Measurements from ENCODE around the gene MBP. TPM values are rescaled to one million over a fixed set of nuclear protein-coding genes. Genes with fewer than 3 reads are reported as not detected.

Gene MBP
- total RNA-seq, 4 donors from 2014 or later, result 45.0 to 60.0 (median 51.9) TPM

DNA sequence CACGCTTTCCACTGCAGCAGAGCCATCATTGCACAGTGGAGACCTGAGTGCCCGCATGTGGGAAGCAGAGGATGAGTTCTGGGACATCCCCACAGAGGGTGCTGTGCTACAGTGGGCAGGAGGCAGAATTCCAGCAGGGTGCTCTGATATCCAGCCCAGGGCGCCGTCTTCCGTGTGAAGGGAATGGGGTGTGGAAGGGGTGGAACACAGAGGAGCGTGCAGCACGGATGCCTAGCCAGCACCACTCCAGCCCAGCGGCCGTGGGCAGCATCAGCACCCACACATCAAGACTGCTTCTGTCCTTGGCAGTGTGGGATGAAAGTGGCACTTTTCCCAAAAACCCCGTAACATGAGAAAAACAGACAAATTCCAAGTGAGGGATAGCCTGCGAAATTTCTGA is 175.9 kb downstream of the MBP start:
- no peak overlapping the region for H3K4me3 ChIP-seq (ENCODE audit: low read depth, poor library complexity, severe bottlenecking)
- 85 to 87% methylated on average over 10 to 11 of the region's 11 CpGs for WGBS, 2 donors
- no peak for DNase-seq (ENCODE audit: low spot score in 2 of 2)
- TF ChIP-seq, protein P1, sequence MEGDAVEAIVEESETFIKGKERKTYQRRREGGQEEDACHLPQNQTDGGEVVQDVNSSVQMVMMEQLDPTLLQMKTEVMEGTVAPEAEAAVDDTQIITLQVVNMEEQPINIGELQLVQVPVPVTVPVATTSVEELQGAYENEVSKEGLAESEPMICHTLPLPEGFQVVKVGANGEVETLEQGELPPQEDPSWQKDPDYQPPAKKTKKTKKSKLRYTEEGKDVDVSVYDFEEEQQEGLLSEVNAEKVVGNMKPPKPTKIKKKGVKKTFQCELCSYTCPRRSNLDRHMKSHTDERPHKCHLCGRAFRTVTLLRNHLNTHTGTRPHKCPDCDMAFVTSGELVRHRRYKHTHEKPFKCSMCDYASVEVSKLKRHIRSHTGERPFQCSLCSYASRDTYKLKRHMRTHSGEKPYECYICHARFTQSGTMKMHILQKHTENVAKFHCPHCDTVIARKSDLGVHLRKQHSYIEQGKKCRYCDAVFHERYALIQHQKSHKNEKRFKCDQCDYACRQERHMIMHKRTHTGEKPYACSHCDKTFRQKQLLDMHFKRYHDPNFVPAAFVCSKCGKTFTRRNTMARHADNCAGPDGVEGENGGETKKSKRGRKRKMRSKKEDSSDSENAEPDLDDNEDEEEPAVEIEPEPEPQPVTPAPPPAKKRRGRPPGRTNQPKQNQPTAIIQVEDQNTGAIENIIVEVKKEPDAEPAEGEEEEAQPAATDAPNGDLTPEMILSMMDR (IDR thresholded peaks at IDR 0.05), result no peak
- no peak for TF ChIP-seq POLR2A (IDR thresholded peaks at IDR 0.05)
- intact Hi-C loops (cut with DNase I; ENCODE audit: low total_unique reads), result no loop called here

DNA sequence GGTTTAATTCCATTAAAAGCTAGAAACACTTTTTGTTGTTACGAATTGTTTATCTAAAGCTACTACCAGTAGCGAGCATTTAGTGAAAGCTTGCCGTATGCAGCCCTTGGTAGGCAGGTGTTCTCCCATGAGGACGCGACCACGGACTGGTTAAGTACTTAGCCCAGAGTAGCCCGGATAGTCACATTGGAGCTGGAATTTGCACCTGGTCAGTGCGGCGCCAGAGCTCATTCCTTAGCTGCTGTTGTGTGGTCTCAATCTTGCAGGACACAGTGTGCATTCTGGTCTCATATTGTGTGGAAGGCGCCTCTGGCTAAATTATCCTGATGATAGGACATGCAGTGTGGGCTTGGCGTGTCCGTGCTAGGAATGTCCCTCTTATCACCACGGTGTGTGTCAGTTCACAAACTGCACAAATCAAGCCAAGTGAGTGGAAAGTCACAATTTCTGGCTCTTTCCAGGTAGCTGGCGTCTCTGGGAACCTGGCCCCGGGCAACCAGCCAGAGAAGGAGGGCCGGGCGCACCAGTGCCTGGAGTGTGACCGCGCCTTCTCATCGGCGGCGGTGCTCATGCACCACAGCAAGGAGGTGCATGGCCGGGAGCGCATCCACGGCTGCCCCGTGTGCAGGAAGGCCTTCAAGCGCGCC is 176.9 kb downstream of the MBP start:
- TF ChIP-seq POLR2A (IDR thresholded peaks at IDR 0.05), result no peak
- TF ChIP-seq, protein P1 (IDR thresholded peaks at IDR 0.05), result no peak
- WGBS, 2 donors, result 90 to 93% methylated on average over 25 to 26 of the region's 28 CpGs
- no peak for DNase-seq (ENCODE audit: low spot score in 2 of 2)
- intact Hi-C loops (cut with DNase I; ENCODE audit: low total_unique reads), result no loop called here
- no peak overlapping the region for H3K4me3 ChIP-seq (ENCODE audit: low read depth, poor library complexity, severe bottlenecking)

DNA sequence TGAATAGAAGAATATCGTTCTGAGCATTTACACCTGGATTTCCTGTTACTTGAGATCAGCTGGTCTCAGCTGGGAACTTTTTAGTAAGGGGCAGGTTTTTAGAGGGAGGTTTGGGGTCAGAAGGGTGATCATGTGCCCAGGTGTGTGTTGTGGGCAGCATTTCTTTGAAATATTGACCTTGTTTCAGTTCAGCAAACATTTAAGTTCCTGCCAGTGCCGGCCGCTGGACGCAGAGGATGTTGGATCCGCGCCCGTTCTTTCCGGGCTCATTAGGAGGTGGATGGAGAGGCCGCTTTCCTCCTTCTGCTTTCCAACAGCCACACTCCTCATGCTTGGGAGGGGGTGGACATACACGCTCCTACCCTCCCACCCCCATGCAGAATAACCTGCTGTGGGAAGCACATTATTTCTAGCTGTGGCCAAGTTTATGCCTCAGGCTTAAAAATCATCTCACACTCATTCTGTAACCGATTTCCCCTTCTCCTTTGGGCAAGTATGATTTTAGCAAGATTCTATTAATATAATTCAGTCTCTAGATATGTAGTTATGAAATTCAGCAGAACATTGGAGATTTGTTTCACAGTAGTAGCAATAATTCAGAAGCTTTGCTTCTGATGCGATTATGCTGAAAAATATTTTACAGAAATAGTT is 178.9 kb downstream of the MBP start:
- no peak overlapping the region for H3K4me3 ChIP-seq (ENCODE audit: low read depth, poor library complexity, severe bottlenecking)
- intact Hi-C loops (cut with DNase I; ENCODE audit: low total_unique reads), result no loop called here
- no peak for DNase-seq (ENCODE audit: low spot score in 2 of 2)
- WGBS, 2 donors, result 60 to 65% methylated on average over 12 of the region's 12 CpGs
- no peak for TF ChIP-seq POLR2A (IDR thresholded peaks at IDR 0.05)
- TF ChIP-seq, protein P1 (IDR thresholded peaks at IDR 0.05), result no peak

DNA sequence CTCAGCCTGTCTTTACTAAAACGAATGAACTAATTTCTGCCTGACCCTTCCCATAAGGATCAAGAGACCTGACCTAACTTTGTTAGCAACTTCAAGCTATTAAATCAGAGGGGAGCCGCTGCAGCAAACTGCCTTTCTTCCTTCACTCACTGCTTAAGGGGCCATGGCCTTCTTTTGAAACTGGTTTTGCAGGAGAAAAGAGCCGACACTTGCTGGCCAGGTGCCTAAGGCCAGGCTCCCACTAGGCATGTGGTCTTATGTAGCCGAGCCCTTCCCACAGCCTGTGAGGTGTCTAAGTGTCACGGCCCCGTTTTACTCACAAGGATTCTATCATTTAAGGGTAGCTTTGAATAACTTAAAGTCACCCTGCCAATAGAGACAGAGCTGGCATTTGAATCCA is 179.4 kb downstream of the MBP start:
- no peak for DNase-seq (ENCODE audit: low spot score in 2 of 2)
- TF ChIP-seq, protein P1 (IDR thresholded peaks at IDR 0.05), result no peak
- no peak for TF ChIP-seq POLR2A (IDR thresholded peaks at IDR 0.05)
- WGBS, 2 donors, result 61 to 69% methylated on average over 6 of the region's 6 CpGs
- intact Hi-C loops (cut with DNase I; ENCODE audit: low total_unique reads), result no loop called here
- no peak overlapping the region for H3K4me3 ChIP-seq (ENCODE audit: low read depth, poor library complexity, severe bottlenecking)

DNA sequence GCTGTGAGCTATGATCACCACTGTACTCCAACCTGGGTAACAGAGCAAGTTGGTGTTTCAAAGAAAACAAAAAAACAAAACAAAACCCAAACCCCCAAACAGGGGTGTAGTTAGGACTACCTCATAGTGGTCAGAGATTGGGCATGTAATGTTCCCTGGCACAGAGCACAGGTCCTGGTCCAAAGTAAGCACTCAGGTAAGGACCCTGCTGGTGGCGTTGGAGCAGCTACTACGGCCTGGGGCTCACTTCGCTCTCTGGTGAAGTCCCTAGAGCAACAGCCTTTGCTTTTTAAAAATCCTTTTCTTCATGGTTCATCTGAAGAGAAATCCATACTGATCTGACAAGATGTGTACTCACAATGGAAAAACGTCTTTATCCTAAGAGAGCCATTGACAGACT is 179.8 kb downstream of the MBP start:
- TF ChIP-seq, protein P1 (IDR thresholded peaks at IDR 0.05), result no peak
- TF ChIP-seq POLR2A (IDR thresholded peaks at IDR 0.05), result no peak
- H3K4me3 ChIP-seq (ENCODE audit: low read depth, poor library complexity, severe bottlenecking), result no peak overlapping the region
- 86 to 90% methylated on average over 4 of the region's 4 CpGs for WGBS, 2 donors
- intact Hi-C loops (cut with DNase I; ENCODE audit: low total_unique reads), result no loop called here
- DNase-seq (ENCODE audit: low spot score in 2 of 2), result no peak

Data from lower leg skin (tissue), 4 donors.